ENCODE data around the gene ACIN1.

ACIN1 gene

DNA sequence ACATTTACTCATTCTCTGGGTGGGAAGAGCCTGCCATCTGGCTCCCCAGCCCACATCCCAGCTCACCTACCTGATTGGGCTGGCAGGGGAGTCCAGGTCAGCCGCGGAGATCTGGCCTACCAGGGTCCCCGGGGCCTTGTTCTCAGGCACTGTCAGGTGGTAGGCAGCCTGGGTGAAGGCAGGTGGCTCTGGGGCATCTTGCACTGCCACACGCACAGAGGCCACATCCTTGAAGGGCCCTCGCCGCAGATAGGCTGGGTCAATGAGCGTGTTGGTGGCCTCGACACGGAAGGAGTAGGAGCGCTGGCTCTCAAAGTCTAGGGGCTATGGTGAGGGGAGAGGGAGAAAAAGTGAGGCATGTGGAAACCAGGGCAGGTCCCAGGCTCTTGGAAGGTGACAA is 41.5 kb downstream of the ACIN1 start:
- DNase-seq (ENCODE audit: low read depth, low spot score): no peak
- ChIA-PET POLR2A (no interaction called here), CTCF (interaction anchor here (0.5 to 31.7 kb wide), 7 partner anchors 9 to 482 kb away, joined by 3 to 1423 read pairs (median 37); partner anchors contain the start of genes AJUBA and PSMB11)
- TF ChIP-seq CTCF (IDR thresholded peaks at IDR 0.05; ENCODE audit: insufficient read depth, low read length, missing control alignments): no peak
- H3K4me3 ChIP-seq (ENCODE audit: low read depth, low read length): no peak overlapping the region

DNA sequence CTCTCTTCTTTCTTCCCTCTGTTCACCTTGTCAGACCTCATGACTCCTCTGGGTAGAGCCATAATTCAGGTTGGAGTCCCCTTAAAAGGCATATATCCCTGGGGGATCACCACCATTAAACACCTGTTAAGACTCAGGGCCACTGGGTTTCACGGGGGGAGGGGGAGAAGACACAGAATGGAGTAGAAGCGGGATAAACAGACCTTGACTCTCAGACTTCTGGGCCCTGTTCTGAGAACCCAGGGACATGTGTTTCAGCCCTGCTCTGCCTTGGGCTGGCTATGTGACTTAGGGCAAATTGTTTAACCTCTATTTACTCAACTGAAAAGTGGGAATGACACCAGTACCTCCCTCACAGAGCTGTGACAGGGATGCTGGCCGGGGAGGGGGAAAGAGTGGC is 42.3 kb downstream of the ACIN1 start:
- no peak for DNase-seq (ENCODE audit: low read depth, low spot score)
- CTCF ChIA-PET: interaction anchor here (0.6 to 31.7 kb wide), 8 partner anchors 10 to 496 kb away, joined by 3 to 1423 read pairs (median 23); partner anchors contain the start of genes AJUBA and PSMB11
- POLR2A ChIA-PET: no interaction called here
- H3K4me3 ChIP-seq (ENCODE audit: low read depth, low read length): no peak overlapping the region
- TF ChIP-seq CTCF (IDR thresholded peaks at IDR 0.05; ENCODE audit: insufficient read depth, low read length, missing control alignments): no peak

GRCh38 chr14:23052182-23052623 is 42.7 kb downstream of the ACIN1 start:
- no peak for DNase-seq (ENCODE audit: low read depth, low spot score)
- H3K4me3 ChIP-seq (ENCODE audit: low read depth, low read length): no peak overlapping the region
- TF ChIP-seq CTCF (IDR thresholded peaks at IDR 0.05; ENCODE audit: insufficient read depth, low read length, missing control alignments): peak; percentile 9
- ChIA-PET CTCF (interaction anchor here (0.6 to 31.7 kb wide), 9 partner anchors 8 to 495 kb away, joined by 3 to 1423 read pairs (median 9); partner anchors contain the start of genes AJUBA and PSMB11), POLR2A (no interaction called here)

DNA sequence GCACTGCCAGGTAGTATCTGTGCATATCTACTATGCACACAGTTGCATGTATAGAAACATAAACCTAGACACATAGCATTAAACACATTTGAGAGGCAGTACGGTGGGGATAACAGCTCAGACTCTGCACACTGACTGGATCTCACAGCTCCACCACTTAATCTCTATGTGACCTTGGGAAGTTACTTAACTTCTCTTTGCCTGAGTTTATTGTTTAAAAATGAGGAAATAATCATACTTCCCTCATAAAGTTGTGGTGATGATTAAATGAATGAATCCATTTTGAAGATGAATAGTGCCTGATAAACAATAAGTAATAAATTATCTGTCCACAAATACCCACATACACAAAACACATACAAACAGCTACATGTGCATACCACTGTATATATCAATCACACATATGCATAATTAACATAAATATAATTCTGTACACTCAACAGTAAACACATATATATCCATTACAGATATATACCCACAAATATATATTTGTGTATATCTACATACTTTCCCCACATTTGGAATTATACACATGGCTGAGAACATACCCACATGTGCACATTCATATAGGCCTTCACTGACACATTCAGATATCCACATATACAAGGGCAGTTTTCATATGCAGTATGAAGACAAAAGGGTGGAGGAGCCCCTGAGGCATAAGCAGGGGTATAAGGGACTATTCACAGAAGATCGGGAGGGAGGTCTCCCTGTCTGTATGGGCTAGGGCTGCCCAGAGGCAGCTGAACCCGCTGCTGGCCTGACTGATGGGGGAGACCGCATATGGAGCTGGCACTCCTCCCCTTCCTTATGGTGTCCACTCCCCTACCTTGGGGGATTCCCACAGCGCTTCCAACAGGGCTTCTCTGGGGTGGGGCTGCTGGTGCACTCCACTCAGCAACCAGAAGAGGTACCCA is 43.5 kb downstream of the ACIN1 start:
- CTCF ChIA-PET: interaction anchor here (0.9 to 31.7 kb wide), 9 partner anchors 9 to 494 kb away, joined by 3 to 1423 read pairs (median 8); partner anchors contain the start of genes AJUBA and PSMB11
- TF ChIP-seq CTCF (IDR thresholded peaks at IDR 0.05; ENCODE audit: insufficient read depth, low read length, missing control alignments): no peak
- DNase-seq (ENCODE audit: low read depth, low spot score): no peak
- no peak overlapping the region for H3K4me3 ChIP-seq (ENCODE audit: low read depth, low read length)
- POLR2A ChIA-PET: no interaction called here

- no peak for TF ChIP-seq CTCF (IDR thresholded peaks at IDR 0.05; ENCODE audit: insufficient read depth, low read length, missing control alignments)
- ChIA-PET POLR2A (no interaction called here), CTCF (interaction anchor here (0.9 to 31.7 kb wide), 4 partner anchors 9 to 63 kb away, joined by 3 to 1423 read pairs (median 10); partner anchors contain the start of gene AJUBA)
- no peak for DNase-seq (ENCODE audit: low read depth, low spot score)
- no peak overlapping the region for H3K4me3 ChIP-seq (ENCODE audit: low read depth, low read length)
Observed at GRCh38 chr14:23049011-23049410, 45.9 kb downstream of the ACIN1 start.
